Measurements from ENCODE around the gene MLH1. TPM values are rescaled to one million over a fixed set of nuclear protein-coding genes. Genes with fewer than 3 reads are reported as not detected.
"Not testable (repeated sequence)": the region's sequence is repeated elsewhere in the genome, so short reads cannot be mapped to it uniquely, and the experiment has no call there.

Gene MLH1
- total RNA-seq, 2 experiments from 2014 or later = 50.9 to 57.5 TPM

- CTCF ChIA-PET, H3K4me1 Mint-ChIP-seq, H3K4me3 Mint-ChIP-seq, H3K9me3 Mint-ChIP-seq, H3K27me3 Mint-ChIP-seq, H3K27ac Mint-ChIP-seq, POLR2A ChIA-PET, DNase-seq: not testable (repeated sequence)
- peaks cover 61% of the 10 kb centered on the region for H3K36me3 Mint-ChIP-seq (ENCODE audit: low read depth)
These were observed 49.4 kb downstream of the MLH1 start for GRCh38 chr3:37042712-37043111.

DNA sequence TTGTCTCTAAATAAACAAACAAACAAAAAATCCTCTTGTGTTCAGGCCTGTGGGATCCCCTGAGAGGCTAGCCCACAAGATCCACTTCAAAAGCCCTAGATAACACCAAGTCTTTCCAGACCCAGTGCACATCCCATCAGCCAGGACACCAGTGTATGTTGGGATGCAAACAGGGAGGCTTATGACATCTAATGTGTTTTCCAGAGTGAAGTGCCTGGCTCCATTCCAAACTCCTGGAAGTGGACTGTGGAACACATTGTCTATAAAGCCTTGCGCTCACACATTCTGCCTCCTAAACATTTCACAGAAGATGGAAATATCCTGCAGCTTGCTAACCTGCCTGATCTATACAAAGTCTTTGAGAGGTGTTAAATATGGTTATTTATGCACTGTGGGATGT is 57.0 kb downstream of the MLH1 start:
- no peak overlapping the region for H3K4me3 Mint-ChIP-seq
- DNase-seq = no peak
- H3K4me1 Mint-ChIP-seq = peaks cover 6% of the 10 kb centered on the region
- POLR2A ChIA-PET = no interaction called here
- H3K27me3 Mint-ChIP-seq = no peaks in the 10 kb centered on the region
- H3K9me3 Mint-ChIP-seq = no peaks in the 10 kb centered on the region
- CTCF ChIA-PET = no interaction called here
- peaks cover 73% of the 10 kb centered on the region for H3K36me3 Mint-ChIP-seq (ENCODE audit: low read depth)
- H3K27ac Mint-ChIP-seq = no peak overlapping the region

DNA sequence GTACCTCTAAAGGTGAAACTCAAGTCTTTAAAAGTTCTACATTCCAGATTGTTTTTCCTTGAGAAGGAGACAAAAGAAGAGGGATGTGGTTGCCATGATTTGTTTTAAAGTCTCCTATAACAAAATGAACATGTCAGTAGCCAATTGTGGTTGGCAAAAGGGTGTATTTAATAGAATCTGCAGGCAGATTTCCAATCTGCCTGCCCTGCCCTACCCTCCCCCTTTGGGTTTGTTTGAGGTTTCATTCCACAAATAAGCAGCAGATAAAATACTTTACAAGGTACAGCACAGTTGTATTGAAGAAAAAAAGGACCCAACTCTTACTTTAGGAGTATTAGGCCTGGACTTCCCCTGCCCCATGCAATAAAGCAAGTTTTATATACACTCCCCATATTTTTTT is 59.5 kb downstream of the MLH1 start:
- ChIA-PET CTCF (no interaction called here), POLR2A (no interaction called here)
- no peaks in the 10 kb centered on the region for H3K9me3 Mint-ChIP-seq
- no peak overlapping the region for H3K27ac Mint-ChIP-seq
- H3K4me1 Mint-ChIP-seq = peaks cover 6% of the 10 kb centered on the region
- no peak for DNase-seq
- no peaks in the 10 kb centered on the region for H3K27me3 Mint-ChIP-seq
- peaks cover 65% of the 10 kb centered on the region for H3K36me3 Mint-ChIP-seq (ENCODE audit: low read depth)
- H3K4me3 Mint-ChIP-seq = no peak overlapping the region

DNA sequence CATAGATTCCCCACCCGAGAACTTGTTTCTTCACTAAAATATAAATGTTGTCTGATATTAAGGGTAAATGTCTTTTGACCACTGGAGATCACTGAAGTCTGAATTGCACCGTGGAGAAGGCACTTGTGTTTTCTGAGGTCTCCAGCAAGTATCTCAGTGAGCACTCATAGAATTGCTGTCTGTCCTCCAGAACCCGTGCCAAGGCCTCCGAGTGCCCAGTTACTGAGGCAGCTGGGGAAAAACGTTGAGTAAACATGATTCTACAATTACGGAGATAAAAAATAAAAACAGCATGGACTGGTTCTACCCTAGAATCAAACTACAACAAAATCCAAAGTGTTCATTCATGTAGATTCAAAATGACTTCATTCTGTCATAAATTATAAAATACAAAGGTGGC is 60.0 kb downstream of the MLH1 start:
- Mint-ChIP-seq H3K36me3 (ENCODE audit: low read depth) (peaks cover 61% of the 10 kb centered on the region), H3K27ac (no peak overlapping the region), H3K4me1 (peaks cover 6% of the 10 kb centered on the region), H3K4me3 (no peak overlapping the region), H3K27me3 (no peaks in the 10 kb centered on the region), H3K9me3 (no peaks in the 10 kb centered on the region)
- POLR2A ChIA-PET = no interaction called here
- CTCF ChIA-PET = no interaction called here
- no peak for DNase-seq

- no peak overlapping the region for H3K27ac Mint-ChIP-seq
- CTCF ChIA-PET = no interaction called here
These were observed 60.4 kb downstream of the MLH1 start for GRCh38 chr3:37053753-37054152.

DNA sequence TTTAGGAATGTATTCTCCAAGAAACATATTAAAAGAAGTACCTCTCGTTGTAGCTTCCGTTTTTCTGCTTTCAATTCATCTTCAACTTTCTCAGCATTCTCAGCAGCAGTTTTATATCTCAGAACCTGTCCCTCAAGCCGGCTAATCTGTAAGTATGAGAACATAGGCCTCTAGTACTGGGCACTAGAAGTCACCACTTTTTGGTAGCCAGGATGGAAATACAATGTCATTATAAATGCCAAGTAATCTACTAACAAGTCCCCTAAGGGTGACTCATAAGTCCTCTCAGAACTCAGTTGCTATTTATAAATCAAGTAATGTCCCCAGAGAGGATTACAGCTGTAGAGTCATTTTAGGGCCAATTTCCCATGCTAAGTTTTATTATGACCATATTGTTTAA is 61.1 kb downstream of the MLH1 start:
- H3K27ac Mint-ChIP-seq = peak overlapping the region; percentile 63
- no peak overlapping the region for H3K4me3 Mint-ChIP-seq
- CTCF ChIA-PET = no interaction called here
- H3K9me3 Mint-ChIP-seq = no peaks in the 10 kb centered on the region
- DNase-seq = no peak
- no peaks in the 10 kb centered on the region for H3K27me3 Mint-ChIP-seq
- H3K36me3 Mint-ChIP-seq (ENCODE audit: low read depth) = peaks cover 54% of the 10 kb centered on the region
- H3K4me1 Mint-ChIP-seq = peaks cover 6% of the 10 kb centered on the region
- POLR2A ChIA-PET = no interaction called here

More at GRCh38 chr3:37053753-37054152, 60.4 kb downstream of the MLH1 start:
- POLR2A ChIA-PET = no interaction called here
- Mint-ChIP-seq H3K4me1 (peaks cover 6% of the 10 kb centered on the region), H3K36me3 (ENCODE audit: low read depth) (peaks cover 59% of the 10 kb centered on the region), H3K27me3 (no peaks in the 10 kb centered on the region), H3K9me3 (no peaks in the 10 kb centered on the region), H3K4me3 (no peak overlapping the region)
- no peak for DNase-seq

GRCh38 chr3:37055077-37055476 is 61.8 kb downstream of the MLH1 start:
- H3K4me3 Mint-ChIP-seq, DNase-seq, H3K27ac Mint-ChIP-seq, POLR2A ChIA-PET, H3K9me3 Mint-ChIP-seq, H3K27me3 Mint-ChIP-seq, CTCF ChIA-PET, H3K4me1 Mint-ChIP-seq: not testable (repeated sequence)
- peaks cover 50% of the 10 kb centered on the region for H3K36me3 Mint-ChIP-seq (ENCODE audit: low read depth)

- no peak overlapping the region for H3K4me3 Mint-ChIP-seq
- peaks cover 51% of the 10 kb centered on the region for H3K36me3 Mint-ChIP-seq (ENCODE audit: low read depth)
- no peaks in the 10 kb centered on the region for H3K9me3 Mint-ChIP-seq
- peaks cover 8% of the 10 kb centered on the region for H3K4me1 Mint-ChIP-seq
- DNase-seq = no peak
- CTCF ChIA-PET = interaction anchor here (0.8 kb wide), 1 partner anchor 63 kb away, joined by 3 read pairs; no protein-coding TSS in a partner anchor
- POLR2A ChIA-PET = no interaction called here
- H3K27me3 Mint-ChIP-seq = no peaks in the 10 kb centered on the region
- no peak overlapping the region for H3K27ac Mint-ChIP-seq
These were observed 63.5 kb downstream of the MLH1 start for GRCh38 chr3:37056826-37057225.

GRCh38 chr3:37058117-37058516 is 64.8 kb downstream of the MLH1 start:
- no peaks in the 10 kb centered on the region for H3K27me3 Mint-ChIP-seq
- peaks cover 8% of the 10 kb centered on the region for H3K4me1 Mint-ChIP-seq
- no peak overlapping the region for H3K27ac Mint-ChIP-seq
- POLR2A ChIA-PET = no interaction called here
- H3K9me3 Mint-ChIP-seq = no peaks in the 10 kb centered on the region
- DNase-seq = no peak
- CTCF ChIA-PET = no interaction called here
- H3K4me3 Mint-ChIP-seq = no peak overlapping the region
- H3K36me3 Mint-ChIP-seq (ENCODE audit: low read depth) = peaks cover 54% of the 10 kb centered on the region

- Mint-ChIP-seq H3K9me3 (no peaks in the 10 kb centered on the region), H3K27me3 (no peaks in the 10 kb centered on the region), H3K36me3 (ENCODE audit: low read depth) (peaks cover 48% of the 10 kb centered on the region), H3K4me3 (no peak overlapping the region), H3K27ac (no peak overlapping the region), H3K4me1 (peaks cover 16% of the 10 kb centered on the region)
- POLR2A ChIA-PET = no interaction called here
- CTCF ChIA-PET = no interaction called here
- no peak for DNase-seq
These were observed 71.4 kb downstream of the MLH1 start for GRCh38 chr3:37064747-37065146.

DNA sequence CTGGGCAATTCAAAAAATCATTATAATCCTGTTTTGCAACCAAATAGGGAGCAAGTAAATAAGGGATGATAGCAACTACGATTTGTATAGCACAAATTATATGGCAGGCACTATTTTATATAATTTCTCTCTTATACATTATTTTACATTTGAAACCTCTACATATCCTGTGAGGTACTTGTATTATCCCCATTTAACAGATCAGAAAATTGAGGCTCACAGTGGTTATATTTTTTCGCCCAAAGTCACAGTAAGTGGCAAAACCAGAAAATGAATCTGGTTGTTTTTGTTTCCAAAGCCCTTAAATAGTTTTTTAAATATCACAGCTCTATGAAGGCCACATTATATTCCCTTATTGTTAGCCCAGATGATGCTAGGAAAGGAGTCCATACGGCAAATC is 74.3 kb downstream of the MLH1 start:
- no peak for DNase-seq
- CTCF ChIA-PET = no interaction called here
- H3K4me1 Mint-ChIP-seq = peaks cover 14% of the 10 kb centered on the region
- H3K27ac Mint-ChIP-seq = no peak overlapping the region
- POLR2A ChIA-PET = no interaction called here
- no peaks in the 10 kb centered on the region for H3K9me3 Mint-ChIP-seq
- H3K27me3 Mint-ChIP-seq = no peaks in the 10 kb centered on the region
- H3K4me3 Mint-ChIP-seq = no peak overlapping the region
- peaks cover 35% of the 10 kb centered on the region for H3K36me3 Mint-ChIP-seq (ENCODE audit: low read depth)

- Mint-ChIP-seq H3K27me3 (no peaks in the 10 kb centered on the region), H3K36me3 (ENCODE audit: low read depth) (peaks cover 33% of the 10 kb centered on the region), H3K4me3 (no peak overlapping the region), H3K27ac (no peak overlapping the region), H3K9me3 (no peaks in the 10 kb centered on the region), H3K4me1 (peaks cover 18% of the 10 kb centered on the region)
- DNase-seq = no peak
- ChIA-PET CTCF (no interaction called here), POLR2A (no interaction called here)
These were observed 74.7 kb downstream of the MLH1 start for GRCh38 chr3:37068031-37068430.

DNA sequence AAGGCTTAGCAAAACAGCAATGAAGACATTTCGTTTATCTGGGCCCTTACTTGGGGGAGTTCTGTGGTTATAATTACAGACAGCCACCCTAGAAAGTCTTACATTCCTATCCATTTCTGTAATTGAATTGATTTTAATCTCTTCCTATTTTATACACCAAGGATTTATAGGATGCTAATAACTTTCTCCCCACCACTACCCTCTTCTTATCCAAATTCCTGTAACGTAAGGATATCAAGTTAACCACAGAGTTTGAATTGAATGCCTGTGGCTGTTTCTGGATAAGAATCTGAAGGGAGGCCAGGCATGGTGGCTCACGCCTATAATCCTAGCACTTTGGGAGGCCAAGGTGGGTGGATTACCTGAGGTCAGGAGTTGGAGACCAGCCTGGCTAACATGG is 78.6 kb downstream of the MLH1 start:
- ChIA-PET POLR2A (no interaction called here), CTCF (no interaction called here)
- Mint-ChIP-seq H3K36me3 (ENCODE audit: low read depth) (peaks cover 28% of the 10 kb centered on the region), H3K9me3 (no peaks in the 10 kb centered on the region), H3K27ac (no peak overlapping the region), H3K4me3 (no peak overlapping the region), H3K27me3 (no peaks in the 10 kb centered on the region), H3K4me1 (peaks cover 5% of the 10 kb centered on the region)
- no peak for DNase-seq

DNA sequence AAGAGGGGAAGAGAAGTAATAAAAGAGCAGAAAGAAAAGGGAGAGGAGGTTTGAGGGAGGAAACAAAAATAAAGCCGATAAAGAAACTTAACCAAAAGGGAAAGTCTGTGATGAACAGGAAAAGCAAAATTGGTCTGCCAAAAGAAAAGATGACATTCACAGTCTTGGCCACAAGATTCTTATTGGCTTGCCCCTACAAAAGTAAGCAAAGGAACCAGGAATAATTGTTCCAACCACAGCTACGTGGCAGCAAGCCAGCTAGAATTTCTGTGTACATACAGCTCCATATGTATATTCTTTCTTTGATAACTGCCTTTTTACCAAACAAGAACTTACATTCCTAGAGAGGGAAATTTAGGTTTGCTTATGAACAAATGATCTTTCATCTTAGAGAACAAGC is 79.6 kb downstream of the MLH1 start:
- peaks cover 31% of the 10 kb centered on the region for H3K36me3 Mint-ChIP-seq (ENCODE audit: low read depth)
- peaks cover 5% of the 10 kb centered on the region for H3K4me1 Mint-ChIP-seq
- POLR2A ChIA-PET = no interaction called here
- CTCF ChIA-PET = no interaction called here
- no peak overlapping the region for H3K4me3 Mint-ChIP-seq
- no peaks in the 10 kb centered on the region for H3K9me3 Mint-ChIP-seq
- no peaks in the 10 kb centered on the region for H3K27me3 Mint-ChIP-seq
- no peak overlapping the region for H3K27ac Mint-ChIP-seq
- no peak for DNase-seq

- H3K27me3 Mint-ChIP-seq = no peaks in the 10 kb centered on the region
- no peak for DNase-seq
- peaks cover 5% of the 10 kb centered on the region for H3K4me1 Mint-ChIP-seq
- no peak overlapping the region for H3K27ac Mint-ChIP-seq
- H3K9me3 Mint-ChIP-seq = no peaks in the 10 kb centered on the region
- peaks cover 31% of the 10 kb centered on the region for H3K36me3 Mint-ChIP-seq (ENCODE audit: low read depth)
- CTCF ChIA-PET = no interaction called here
- POLR2A ChIA-PET = no interaction called here
- H3K4me3 Mint-ChIP-seq = no peak overlapping the region
These were observed 80.9 kb downstream of the MLH1 start for GRCh38 chr3:37074178-37074577.

All from activated CD4-positive, alpha-beta memory T cell treated with anti-CD3 and anti-CD28 coated beads, Interleukin-2, amount 10 ng/mL, durations not matched to agents 7 days and 5 days (primary cell).